NCI-H146 (cell line): Measurements from ENCODE around the gene C17orf107.
"Not testable (repeated sequence)": the region's sequence is repeated elsewhere in the genome, so short reads cannot be mapped to it uniquely, and the experiment has no call there.

Experiments used
- DNase-seq: peaks from one replicate; lab custom pipeline; 2025; lab: John Stamatoyannopoulos, UW

The C17orf107 gene

GRCh38 chr17:4900231-4901107, 1.1 kb downstream of the C17orf107 start:
- DNase-seq = no peak

- no peak for DNase-seq
Measured at GRCh38 chr17:4901108-4901647, 1.8 kb downstream of the C17orf107 start.

GRCh38 chr17:4901648-4902344, 2.5 kb downstream of the C17orf107 start:
- DNase-seq = no peak

GRCh38 chr17:4902540-4902939, 3.2 kb downstream of the C17orf107 start:
- no peak for DNase-seq

- peak; percentile 84 for DNase-seq
Measured at GRCh38 chr17:4903051-4903818, 3.9 kb downstream of the C17orf107 start, which contains the start of gene CHRNE. Gene CHRNE, minus strand, starts transcription at chr17:4903098. Its CDS starts 35 bp downstream, at chr17:4903063.

- not testable (repeated sequence) for DNase-seq
Measured at GRCh38 chr17:4906642-4907041, 7.3 kb downstream of the C17orf107 start.

- DNase-seq = peak; percentile 86
Measured at GRCh38 chr17:4908301-4908700, 9.0 kb downstream of the C17orf107 start.

GRCh38 chr17:4908711-4909496, 9.6 kb downstream of the C17orf107 start:
- DNase-seq = peak; percentile 88

- DNase-seq = no peak
Measured at GRCh38 chr17:4913994-4914393, 14.7 kb downstream of the C17orf107 start.

GRCh38 chr17:4914551-4914950, 15.2 kb downstream of the C17orf107 start:
- not testable (repeated sequence) for DNase-seq

- no peak for DNase-seq
Measured at GRCh38 chr17:4919511-4920047, 20.2 kb downstream of the C17orf107 start.

GRCh38 chr17:4920351-4921048, 21.2 kb downstream of the C17orf107 start:
- no peak for DNase-seq

GRCh38 chr17:4921320-4921719, 22.0 kb downstream of the C17orf107 start:
- DNase-seq = no peak

- not testable (repeated sequence) for DNase-seq
Measured at GRCh38 chr17:4926577-4927335, 27.4 kb downstream of the C17orf107 start.

- DNase-seq = no peak
Measured at GRCh38 chr17:4928881-4929280, 29.5 kb downstream of the C17orf107 start.

- DNase-seq = no peak
Measured at GRCh38 chr17:4931963-4932362, 32.6 kb downstream of the C17orf107 start, which contains the start of gene GP1BA. Gene GP1BA, plus strand, starts transcription at chr17:4932277. Its CDS starts 328 bp downstream, at chr17:4932605.

- no peak for DNase-seq
Measured at GRCh38 chr17:4932756-4933155, 33.4 kb downstream of the C17orf107 start.

- DNase-seq = no peak
Measured at GRCh38 chr17:4933646-4934045, 34.3 kb downstream of the C17orf107 start.
